GOT3 (cell line): ENCODE measurements around the gene ADAM21.
"Not testable (repeated sequence)": the region's sequence is repeated elsewhere in the genome, so short reads cannot be mapped to it uniquely, and the experiment has no call there.

Experiments
- DNase-seq: peaks from one replicate; lab custom pipeline; 2025; ENCODE audit warnings: mixed read lengths; lab: John Stamatoyannopoulos, UW

Gene ADAM21

DNA sequence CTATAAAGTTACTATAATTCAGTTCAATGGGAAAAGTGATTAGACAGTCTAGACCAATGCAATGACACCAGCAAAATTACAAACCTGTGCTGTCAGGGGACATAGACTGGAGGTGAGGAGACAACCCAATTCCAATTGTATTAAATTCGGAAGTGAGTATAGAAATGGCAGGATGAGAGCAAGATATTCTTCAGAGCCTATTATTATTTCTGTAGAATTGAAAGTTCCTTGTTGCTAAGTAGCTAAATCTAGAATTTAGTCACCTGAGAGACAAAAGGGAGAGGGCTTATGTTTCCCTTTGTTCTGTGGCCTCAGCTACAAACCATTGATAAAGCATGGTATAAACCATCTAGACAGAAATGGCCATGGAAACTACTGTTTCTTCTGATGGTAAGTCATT lies at the start of gene ADAM21:
ADAM21 (plus strand) TSS at position 301 of the 400 bp plus-strand sequence. CDS start 5,326 bp downstream, outside the sequence.
- DNase-seq: no peak

DNA sequence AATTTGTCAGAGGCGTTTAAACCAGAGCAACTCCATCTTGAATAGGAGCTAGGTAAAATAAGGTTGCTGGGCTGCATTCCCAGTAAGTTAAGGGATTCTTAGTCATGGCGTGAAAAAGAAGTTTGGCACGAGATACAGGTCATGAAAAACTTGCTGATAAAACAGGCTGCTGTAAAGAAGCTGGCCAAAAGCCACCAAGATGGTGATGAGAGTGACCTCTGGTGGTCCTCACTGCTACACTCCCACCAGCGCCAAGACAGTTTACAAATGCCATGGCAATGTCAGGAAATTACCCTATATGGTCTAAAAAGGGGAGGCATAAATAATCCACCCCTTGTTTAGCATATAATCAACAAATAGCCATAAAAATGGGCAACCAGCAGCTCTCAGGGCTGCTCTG lies 48.6 kb upstream of the ADAM21 start:
- not testable (repeated sequence) for DNase-seq

- not testable (repeated sequence) for DNase-seq
Measured at GRCh38 chr14:70406216-70406615, 45.8 kb upstream of the ADAM21 start.

GRCh38 chr14:70407621-70408020 lies 44.4 kb upstream of the ADAM21 start:
- no peak for DNase-seq

GRCh38 chr14:70415788-70416187 lies 36.2 kb upstream of the ADAM21 start:
- DNase-seq: no peak

DNA sequence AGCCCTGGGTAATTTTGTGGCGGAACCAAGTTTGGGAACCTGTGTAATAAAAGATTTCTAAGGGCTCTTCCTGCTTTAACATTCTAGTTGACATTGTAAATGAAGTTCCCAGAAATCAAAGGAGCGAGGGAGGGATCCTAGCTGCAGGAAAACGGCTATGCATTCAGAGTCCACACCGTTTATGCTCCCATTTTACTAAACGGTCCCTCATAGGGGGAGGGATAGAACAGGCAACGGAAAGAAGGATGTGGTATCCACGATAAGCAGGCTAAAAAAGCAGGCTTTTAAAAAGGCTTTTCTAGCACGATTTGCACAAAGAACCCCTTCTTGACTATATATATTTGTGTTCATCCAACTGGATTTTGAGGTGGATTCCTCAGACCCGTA lies 35.6 kb upstream of the ADAM21 start:
- DNase-seq: no peak

DNA sequence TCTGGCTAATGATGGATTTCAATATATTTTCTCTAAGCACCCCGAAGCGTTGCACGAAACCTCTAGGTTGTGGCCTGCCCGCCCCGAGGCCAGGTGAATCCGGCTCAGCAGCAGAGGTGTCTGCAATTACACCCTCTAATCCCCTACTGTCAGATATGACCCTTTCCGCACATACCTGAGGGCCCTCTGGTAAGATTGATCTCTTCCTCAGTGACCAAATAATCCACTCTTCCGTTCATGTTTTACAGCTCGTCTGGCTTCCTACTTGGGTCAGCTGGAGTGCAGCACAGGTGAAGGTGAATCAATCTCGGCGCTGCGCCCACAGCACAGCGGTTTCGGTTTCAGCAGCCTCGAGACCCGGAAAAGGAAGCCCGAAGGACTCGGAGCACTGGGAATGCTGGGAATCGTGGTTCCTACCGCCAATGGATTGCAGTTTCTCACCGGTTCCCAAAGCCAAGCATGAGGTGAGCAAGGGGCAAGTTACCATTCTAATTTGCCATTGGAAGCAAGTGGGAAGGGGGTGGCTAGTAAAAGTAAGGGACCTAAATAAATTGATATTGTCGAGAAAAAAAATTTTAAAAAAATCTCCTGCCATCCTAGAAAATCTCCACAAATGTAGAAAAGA lies 35.1 kb upstream of the ADAM21 start, which contains the start of gene SYNJ2BP:
SYNJ2BP (minus strand) TSS at position 366 of the 625 bp plus-strand sequence; CDS start at position 239, 127 bp downstream.
- no peak for DNase-seq

DNA sequence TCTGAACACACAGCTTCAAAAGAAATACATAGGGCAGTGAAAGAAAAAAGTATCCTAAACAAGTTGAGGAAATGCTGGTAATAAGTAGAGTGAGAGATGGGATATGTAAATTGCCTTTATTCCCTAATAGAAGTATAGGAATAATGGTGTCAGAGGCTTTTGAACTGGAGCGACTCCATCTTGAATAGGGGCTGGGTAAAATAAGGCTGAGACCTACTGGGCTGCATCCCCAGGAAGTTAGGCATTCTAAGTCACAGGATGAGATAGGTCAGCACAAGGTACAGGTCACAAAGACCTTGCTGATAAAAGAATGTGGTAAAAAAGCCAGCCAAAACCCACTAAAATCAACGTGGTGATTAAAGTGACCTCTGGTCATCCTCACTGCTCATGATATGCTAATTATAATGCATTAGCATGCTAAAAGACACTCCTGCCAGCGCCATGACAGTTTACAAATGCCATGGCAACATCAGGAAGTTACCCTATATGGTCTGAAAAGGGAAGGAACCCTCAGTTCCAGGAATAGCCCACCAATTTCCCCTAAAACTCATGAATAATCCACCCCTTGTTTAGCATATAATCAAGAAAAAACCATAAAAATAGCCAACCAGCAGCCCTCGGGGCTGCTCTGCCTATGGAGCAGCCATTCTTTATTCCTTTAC lies 32.6 kb upstream of the ADAM21 start:
- not testable (repeated sequence) for DNase-seq

GRCh38 chr14:70422538-70422937 lies 29.4 kb upstream of the ADAM21 start:
- DNase-seq: no peak

- DNase-seq: no peak
Measured at GRCh38 chr14:70425354-70425753, 26.6 kb upstream of the ADAM21 start.

DNA sequence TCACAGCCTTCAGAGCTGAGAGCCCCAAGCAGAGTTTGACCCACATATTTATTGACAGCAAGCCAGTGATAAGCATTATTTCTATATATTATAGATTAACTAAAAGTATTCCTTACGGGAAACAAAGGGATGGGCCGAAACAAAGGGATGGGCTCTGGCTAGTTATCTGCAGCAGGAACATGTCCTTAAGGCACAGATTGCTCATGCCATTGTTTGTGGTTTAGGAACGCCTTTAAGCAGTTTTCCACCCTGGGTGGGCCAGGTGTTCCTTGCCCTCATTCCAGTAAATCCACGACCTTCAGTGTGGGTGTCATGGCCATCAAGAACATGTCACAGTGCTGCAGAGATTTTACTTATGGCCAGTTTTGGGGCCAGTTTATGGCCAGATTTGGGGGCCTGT lies 25.4 kb upstream of the ADAM21 start:
- not testable (repeated sequence) for DNase-seq

DNA sequence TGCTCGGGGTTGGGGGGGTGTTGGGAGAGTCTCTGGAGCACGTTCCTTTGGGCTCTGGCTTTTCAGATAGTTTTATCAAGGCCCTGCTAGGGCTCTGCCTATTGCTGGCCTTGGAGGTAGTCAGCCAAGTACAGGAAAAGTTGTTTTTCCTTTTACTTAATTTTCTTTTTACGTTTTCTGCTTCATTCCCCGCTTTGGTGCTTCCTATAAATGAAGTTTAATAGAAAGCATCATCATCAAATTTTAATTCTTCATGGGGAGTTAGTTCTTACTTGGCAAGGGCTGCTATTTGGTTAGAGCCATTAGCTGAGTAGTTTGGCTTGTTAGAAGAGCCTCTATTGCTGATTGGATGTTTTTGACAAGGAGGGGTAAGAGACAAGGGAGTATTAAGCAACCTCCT lies 15.1 kb upstream of the ADAM21 start:
- DNase-seq: no peak

- no peak for DNase-seq
Measured at GRCh38 chr14:70441641-70442040, 10.3 kb upstream of the ADAM21 start.

GRCh38 chr14:70442750-70443149 lies 9.2 kb upstream of the ADAM21 start:
- no peak for DNase-seq

DNA sequence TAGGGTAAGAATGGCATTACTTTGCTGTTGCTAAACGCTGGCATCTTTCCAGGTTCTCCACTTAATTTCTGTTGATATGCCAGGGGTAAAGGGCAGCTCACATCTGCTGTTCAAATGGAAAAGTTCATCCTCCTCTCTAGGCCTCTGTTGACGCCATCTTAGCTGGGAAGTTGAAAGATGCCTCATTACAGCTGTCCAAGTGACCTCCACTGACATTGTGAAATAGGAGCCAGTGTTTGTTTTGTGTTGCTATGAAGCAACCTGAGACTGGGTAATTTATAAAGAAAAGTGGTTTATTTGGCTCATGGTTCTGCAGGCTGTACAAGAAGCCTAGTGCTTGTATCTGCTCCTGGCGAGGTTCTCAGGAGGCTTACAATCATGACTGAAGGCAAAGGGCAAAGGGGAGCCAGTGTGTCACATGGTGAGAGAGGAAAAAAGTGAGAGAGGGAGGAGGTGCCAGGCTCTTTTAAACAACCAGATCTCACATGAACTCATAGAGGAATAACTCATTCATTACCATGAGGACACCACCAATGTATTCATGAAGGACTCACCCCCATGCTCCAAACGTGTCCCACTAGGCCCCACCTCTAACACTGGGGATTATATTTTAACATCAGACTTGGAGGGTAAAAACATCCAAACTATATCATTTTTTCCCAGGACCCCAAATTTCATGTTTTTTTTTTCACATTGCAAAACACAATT lies 3.2 kb upstream of the ADAM21 start:
- no peak for DNase-seq

DNA sequence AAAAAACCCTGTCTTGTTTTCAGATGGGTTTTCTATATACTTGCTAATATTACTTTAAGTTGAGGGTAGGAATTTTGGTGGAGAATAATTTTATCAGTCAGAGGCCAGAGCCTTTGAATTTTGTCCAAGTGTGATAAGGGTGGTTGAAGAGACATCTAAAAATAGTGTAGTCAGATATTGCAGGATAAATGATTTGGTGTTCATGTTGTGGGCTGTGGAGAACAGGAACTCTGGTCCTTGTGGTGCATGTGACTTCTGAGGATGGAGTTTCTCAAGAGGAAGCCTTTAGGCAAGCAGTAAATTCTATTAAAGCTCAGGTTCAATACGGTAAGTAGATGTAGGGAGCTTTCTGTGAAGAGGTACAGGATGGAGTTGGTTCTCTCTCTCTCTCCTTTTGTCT lies 2.8 kb downstream of the ADAM21 start:
- no peak for DNase-seq

- DNase-seq: no peak
Measured at GRCh38 chr14:70468731-70469130, 16.8 kb downstream of the ADAM21 start.

DNA sequence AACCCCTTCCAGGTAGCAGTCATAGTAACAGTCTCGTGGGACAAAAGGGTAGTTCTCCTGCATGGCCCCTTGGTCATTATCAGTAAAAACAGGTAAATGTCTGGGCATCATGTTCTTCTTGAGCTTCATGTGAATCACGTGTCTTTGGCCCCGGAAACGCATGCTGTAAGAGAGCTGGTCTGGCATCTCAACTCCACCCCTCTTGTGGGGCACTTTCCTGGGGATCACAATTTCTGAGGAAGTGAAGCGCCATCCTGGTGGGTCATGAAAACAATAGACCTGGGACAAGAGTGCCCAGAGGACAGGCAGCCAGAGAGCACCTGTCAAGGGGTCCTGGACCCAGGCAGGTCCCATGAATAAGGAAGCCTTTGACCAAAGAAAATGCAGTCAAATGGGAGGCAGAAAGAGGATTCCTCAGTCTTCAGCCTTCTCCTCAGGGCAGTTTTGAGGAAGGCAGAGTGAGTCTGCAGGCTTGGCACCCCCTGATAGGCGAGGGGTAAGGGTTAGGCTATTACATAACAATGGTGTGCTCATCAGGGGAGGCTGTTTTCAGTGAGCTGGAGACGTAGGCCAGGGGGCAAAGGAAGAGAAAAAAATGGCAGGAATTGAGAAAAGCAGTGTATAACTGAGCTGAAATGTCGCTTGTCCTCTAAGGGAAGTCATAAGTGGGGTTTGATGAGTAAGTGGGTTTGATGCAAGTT lies 19.0 kb downstream of the ADAM21 start:
- DNase-seq: not testable (repeated sequence)

DNA sequence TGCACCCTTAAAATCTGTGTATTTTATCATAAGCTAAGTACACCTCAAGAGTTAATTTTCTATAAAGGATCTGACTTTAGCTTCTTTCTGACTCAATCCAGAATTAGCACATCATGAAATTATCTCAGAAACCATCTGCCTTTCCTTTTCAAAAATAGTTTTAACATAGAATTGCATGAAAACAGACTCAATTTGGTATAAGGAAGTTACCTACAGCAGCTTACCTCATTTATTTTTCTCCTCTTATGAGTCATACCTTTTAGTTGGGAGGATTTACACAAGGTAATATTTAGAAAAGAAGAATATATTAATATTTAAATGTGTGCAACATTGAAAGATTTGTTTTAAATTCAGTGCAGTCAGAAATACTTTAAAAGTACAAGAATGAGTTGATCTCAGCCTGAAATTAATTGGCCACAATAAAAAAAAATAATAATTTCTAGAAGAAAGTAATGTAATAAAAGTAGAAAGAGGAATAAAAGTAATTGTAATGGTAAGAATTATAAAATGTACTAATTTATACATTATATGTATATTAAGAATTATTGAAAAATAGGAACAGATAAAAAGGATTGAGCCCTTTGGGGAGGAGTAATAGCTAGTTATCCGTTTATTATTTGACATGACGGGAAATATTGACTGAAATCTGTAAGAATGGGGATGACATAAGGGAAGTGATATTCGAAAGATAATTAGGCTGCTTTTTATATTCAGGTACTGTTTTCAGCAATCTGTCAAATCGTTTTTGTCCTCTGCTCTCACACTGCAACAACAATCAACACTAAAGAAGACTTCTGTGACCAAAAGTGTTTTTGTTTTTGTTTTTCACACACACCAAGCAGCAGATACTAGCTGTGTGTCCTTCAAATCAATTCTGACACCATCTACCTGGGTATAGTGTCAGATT lies 20.5 kb downstream of the ADAM21 start:
- no peak for DNase-seq

- DNase-seq: no peak
Measured at GRCh38 chr14:70473825-70474224, 21.9 kb downstream of the ADAM21 start.

DNA sequence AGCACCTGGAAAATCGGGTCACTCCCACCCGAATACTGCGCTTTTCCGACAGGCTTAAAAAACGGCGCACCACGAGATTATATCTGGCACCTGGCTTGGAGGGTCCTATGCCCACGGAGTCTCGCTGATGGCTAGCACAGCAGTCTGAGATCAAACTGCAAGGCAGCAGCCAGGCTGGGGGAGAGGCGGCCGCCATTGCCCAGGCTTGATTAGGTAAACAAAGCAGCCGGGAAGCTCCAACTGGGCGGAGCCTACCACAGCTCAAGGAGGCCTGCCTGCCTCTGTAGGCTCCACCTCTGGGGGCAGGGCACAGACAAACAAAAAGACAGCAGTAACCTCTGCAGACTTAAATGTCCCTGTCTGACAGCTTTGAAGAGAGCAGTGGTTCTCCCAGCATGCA lies 23.5 kb downstream of the ADAM21 start:
- DNase-seq: not testable (repeated sequence)
